Natural killer cell (primary cell): ENCODE data around the gene ZNF217. TPM values are rescaled to one million over a fixed set of nuclear protein-coding genes. Genes with fewer than 3 reads are reported as not detected.
"Not testable (repeated sequence)": the region's sequence is repeated elsewhere in the genome, so short reads cannot be mapped to it uniquely, and the experiment has no call there.

Experiments used
- ATAC-seq, 3 donors: fragments of 150-1000 bp in 2 of 3; fragments of 200-7000 bp in 1 of 3; cut with Tn5 transposase; 1 replicate in 1 of 3; 2 replicates in 2 of 3; pipeline ENCODE4 v1.10.0; 2021; ENCODE audit warnings: mild to moderate bottlenecking in 2 of 3, moderate library complexity in 2 of 3
- DNase-seq, 2 donors: peaks; one replicate each; pipeline versions ENCODE4 v3.0.0 to v3.0.0-alpha.2; 2013 to 2021; ENCODE audit warnings: mixed read lengths in 1 of 2
- H3K27ac ChIP-seq: one replicate; pipeline ENCODE4 v1.5.1; 2013; ENCODE audit warnings: mild to moderate bottlenecking, low read length
- H3K27me3 ChIP-seq: one replicate; pipeline ENCODE4 v1.6.1; 2013; ENCODE audit warnings: low read length; ENCODE audit not compliant: control insufficient read depth, insufficient read depth
- H3K36me3 ChIP-seq: one replicate; pipeline ENCODE4 v1.6.1; 2013; ENCODE audit warnings: low read length; ENCODE audit not compliant: control insufficient read depth, insufficient read depth
- H3K4me1 ChIP-seq: one replicate; pipeline ENCODE4 v1.6.1; 2013; ENCODE audit warnings: low read length; ENCODE audit not compliant: control insufficient read depth, insufficient read depth
- H3K4me3 ChIP-seq: one replicate; pipeline ENCODE4 v1.5.1; 2013; ENCODE audit warnings: low read length
- H3K9me3 ChIP-seq: one replicate; pipeline ENCODE4 v1.6.1; 2013; ENCODE audit warnings: low read length; ENCODE audit not compliant: control insufficient read depth, insufficient read depth
- H3K27ac Mint-ChIP-seq, 2 donors: one replicate each; pipeline ENCODE4 v1.8.0; 2022; ENCODE audit warnings: mild to moderate bottlenecking in 2 of 2, mixed read lengths in 2 of 2, moderate library complexity in 1 of 2
- H3K27me3 Mint-ChIP-seq, 2 donors: one replicate each; pipeline ENCODE4 v1.8.0; 2022; ENCODE audit warnings: low read depth in 2 of 2, mixed read lengths in 2 of 2
- H3K36me3 Mint-ChIP-seq: one replicate; pipeline ENCODE4 v1.8.0; 2022; ENCODE audit warnings: mixed read lengths
- H3K4me1 Mint-ChIP-seq, 2 donors: one replicate each; pipeline ENCODE4 v1.8.0; 2022; ENCODE audit warnings: mixed read lengths in 2 of 2
- H3K4me3 Mint-ChIP-seq: one replicate; pipeline ENCODE4 v1.8.0; 2022; ENCODE audit warnings: mild to moderate bottlenecking, moderate library complexity, mixed read lengths
- H3K9me3 Mint-ChIP-seq, 2 donors: one replicate each; pipeline ENCODE4 v1.8.0; 2022; ENCODE audit warnings: mixed read lengths in 2 of 2
- WGBS: methylation state at CpG from one replicate; pipeline ENCODE4 v1.1.7; 2013; ENCODE audit warnings: missing lambda C conversion rate; ENCODE audit not compliant: insufficient coverage; 5-methylcytosine and 5-hydroxymethylcytosine counted together
- intact Hi-C: fragments of 100-400 bp; cut with micrococcal nuclease; formaldehyde crosslinking; loops from one replicate; pipeline ENCODE4 v1.14.2; 2022
- total RNA-seq, 4 donors: library from RNA; stranded (reverse); fragments of 120-200 nt in 1 of 4; gene quantifications; one replicate each; pipeline versions ENCODE4 v1.2.3 to v1.2.4, GENCODE V29; 2013 to 2022
- TF ChIP-seq, protein P1 (sequence below): fragments of 200-600 bp; IDR thresholded peaks from one replicate; pipeline ENCODE4 v1.8.0; 2022; ENCODE audit warnings: antibody characterized with exemption

The ZNF217 gene
- total RNA-seq, 3 donors from 2014 or later (not counting 1 experiment from before 2014, with no cell fraction given) = 56.1 to 69.1 (median 59.0) TPM

- intact Hi-C loops = no loop called here
- H3K27me3 Mint-ChIP-seq = no peaks in the 10 kb centered on the region
- Histone ChIP-seq H3K27ac (peak overlapping the region; percentile 75), H3K4me1 (peaks cover 15% of the 10 kb centered on the region), H3K4me3 (peak overlapping the region; percentile 53), H3K36me3 (no peaks in the 10 kb centered on the region), H3K9me3 (no peaks in the 10 kb centered on the region), H3K27me3 (no peaks in the 10 kb centered on the region)
- no peak for DNase-seq
- no peaks in the 10 kb centered on the region for H3K36me3 Mint-ChIP-seq
- H3K4me1 Mint-ChIP-seq = peaks cover 34 to 60% of the 10 kb centered on the region in 2 donors
- ATAC-seq = no peak
- 19% methylated on average over 4 of the region's 7 CpGs for WGBS
- H3K4me3 Mint-ChIP-seq = peak overlapping the region; percentile 88
- H3K27ac Mint-ChIP-seq = peak overlapping the region; percentile 85 to 91
- no peaks in the 10 kb centered on the region for H3K9me3 Mint-ChIP-seq
- TF ChIP-seq, protein P1, sequence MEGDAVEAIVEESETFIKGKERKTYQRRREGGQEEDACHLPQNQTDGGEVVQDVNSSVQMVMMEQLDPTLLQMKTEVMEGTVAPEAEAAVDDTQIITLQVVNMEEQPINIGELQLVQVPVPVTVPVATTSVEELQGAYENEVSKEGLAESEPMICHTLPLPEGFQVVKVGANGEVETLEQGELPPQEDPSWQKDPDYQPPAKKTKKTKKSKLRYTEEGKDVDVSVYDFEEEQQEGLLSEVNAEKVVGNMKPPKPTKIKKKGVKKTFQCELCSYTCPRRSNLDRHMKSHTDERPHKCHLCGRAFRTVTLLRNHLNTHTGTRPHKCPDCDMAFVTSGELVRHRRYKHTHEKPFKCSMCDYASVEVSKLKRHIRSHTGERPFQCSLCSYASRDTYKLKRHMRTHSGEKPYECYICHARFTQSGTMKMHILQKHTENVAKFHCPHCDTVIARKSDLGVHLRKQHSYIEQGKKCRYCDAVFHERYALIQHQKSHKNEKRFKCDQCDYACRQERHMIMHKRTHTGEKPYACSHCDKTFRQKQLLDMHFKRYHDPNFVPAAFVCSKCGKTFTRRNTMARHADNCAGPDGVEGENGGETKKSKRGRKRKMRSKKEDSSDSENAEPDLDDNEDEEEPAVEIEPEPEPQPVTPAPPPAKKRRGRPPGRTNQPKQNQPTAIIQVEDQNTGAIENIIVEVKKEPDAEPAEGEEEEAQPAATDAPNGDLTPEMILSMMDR = no peak
These were observed 1.4 kb upstream of the ZNF217 start for GRCh38 chr20:53595018-53595378.

GRCh38 chr20:53594068-53595017 lies 704 bp upstream of the ZNF217 start:
- peak overlapping the region; percentile 91 for H3K4me3 ChIP-seq
- WGBS = 1% methylated on average over 104 of the region's 110 CpGs
- H3K27me3 ChIP-seq = no peaks in the 10 kb centered on the region
- H3K4me1 ChIP-seq = peaks cover 19% of the 10 kb centered on the region
- Mint-ChIP-seq H3K27me3 (no peaks in the 10 kb centered on the region), H3K9me3 (no peaks in the 10 kb centered on the region), H3K4me3 (peak overlapping the region; percentile 88), H3K36me3 (no peaks in the 10 kb centered on the region), H3K27ac (peak overlapping the region; percentile 91 to 92), H3K4me1 (peaks cover 38 to 64% of the 10 kb centered on the region in 2 donors)
- intact Hi-C loops = no loop called here
- TF ChIP-seq, protein P1 = no peak
- no peaks in the 10 kb centered on the region for H3K36me3 ChIP-seq
- no peaks in the 10 kb centered on the region for H3K9me3 ChIP-seq
- ATAC-seq = peak; percentile 73 to 94 (median 83)
- peak; percentile 96 to 99 for DNase-seq
- peak overlapping the region; percentile 99 for H3K27ac ChIP-seq

GRCh38 chr20:53592992-53593465 lies 610 bp downstream of the ZNF217 start:
- Histone ChIP-seq H3K36me3 (no peaks in the 10 kb centered on the region), H3K27me3 (no peaks in the 10 kb centered on the region), H3K27ac (peak overlapping the region; percentile 99), H3K9me3 (no peaks in the 10 kb centered on the region), H3K4me1 (peaks cover 11% of the 10 kb centered on the region), H3K4me3 (peak overlapping the region; percentile 91)
- intact Hi-C loops = no loop called here
- H3K27ac Mint-ChIP-seq = peak overlapping the region; percentile 91 to 92
- ATAC-seq (no peak), DNase-seq (peak; percentile 40 to 54)
- TF ChIP-seq, protein P1 = no peak
- H3K36me3 Mint-ChIP-seq = no peaks in the 10 kb centered on the region
- H3K4me3 Mint-ChIP-seq = peak overlapping the region; percentile 83
- H3K4me1 Mint-ChIP-seq = peaks cover 48 to 62% of the 10 kb centered on the region in 2 donors
- H3K9me3 Mint-ChIP-seq = no peaks in the 10 kb centered on the region
- no peaks in the 10 kb centered on the region for H3K27me3 Mint-ChIP-seq
- WGBS = 0% methylated on average over 42 of the region's 47 CpGs

DNA sequence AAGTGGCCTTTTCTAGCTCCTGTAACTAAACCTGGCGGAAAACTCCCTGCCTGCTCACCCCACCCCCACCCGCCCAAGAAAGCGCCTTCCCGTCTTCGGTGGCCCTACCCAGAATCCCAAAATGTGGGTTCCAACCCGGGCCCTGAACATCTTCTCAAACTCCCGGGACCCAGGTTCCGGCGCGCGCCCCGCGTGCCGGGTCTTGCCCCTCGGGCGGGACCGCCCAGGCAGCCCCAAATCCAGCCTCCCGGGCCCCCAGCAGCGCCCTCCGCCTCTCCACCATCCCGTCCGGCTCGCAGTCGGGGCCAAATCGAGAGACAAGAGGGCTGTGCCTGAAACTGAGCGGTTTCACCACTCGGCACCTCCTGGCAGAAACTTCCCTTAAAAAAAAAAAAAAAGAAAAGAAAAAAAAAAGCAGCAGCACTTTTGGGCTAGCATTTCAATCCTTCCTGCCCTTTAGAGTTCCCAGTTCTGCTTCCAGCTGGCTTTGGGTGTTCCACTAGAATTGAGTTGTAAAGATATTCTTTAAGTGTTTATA lies 1.1 kb downstream of the ZNF217 start:
- peaks cover 48 to 58% of the 10 kb centered on the region in 2 donors for H3K4me1 Mint-ChIP-seq
- intact Hi-C loops, H3K27me3 ChIP-seq, H3K9me3 Mint-ChIP-seq, H3K36me3 ChIP-seq, H3K36me3 Mint-ChIP-seq, H3K27me3 Mint-ChIP-seq, H3K9me3 ChIP-seq: not testable (repeated sequence)
- ATAC-seq = peak in 1 of 3 donors; percentile 8
- Histone ChIP-seq H3K27ac (peak overlapping the region; percentile 99), H3K4me1 (peaks cover 11% of the 10 kb centered on the region), H3K4me3 (peak overlapping the region; percentile 91)
- peak; percentile 59 to 75 for DNase-seq
- 0% methylated on average over 27 of the region's 27 CpGs for WGBS
- peak overlapping the region; percentile 91 to 92 for H3K27ac Mint-ChIP-seq
- peak overlapping the region; percentile 83 for H3K4me3 Mint-ChIP-seq

GRCh38 chr20:53591941-53592441 lies 1.6 kb downstream of the ZNF217 start:
- Mint-ChIP-seq H3K4me3 (peak overlapping the region; percentile 83), H3K27ac (peak overlapping the region; percentile 91 to 92), H3K4me1 (peaks cover 52 to 60% of the 10 kb centered on the region in 2 donors)
- peak in 1 of 2 donors; percentile 31 for DNase-seq
- H3K36me3 Mint-ChIP-seq, H3K27me3 Mint-ChIP-seq, H3K27me3 ChIP-seq, H3K9me3 ChIP-seq, H3K36me3 ChIP-seq, ATAC-seq, H3K9me3 Mint-ChIP-seq, intact Hi-C loops: not testable (repeated sequence)
- peak overlapping the region; percentile 99 for H3K27ac ChIP-seq
- H3K4me3 ChIP-seq = peak overlapping the region; percentile 91
- WGBS = 0% methylated on average over 6 of the region's 9 CpGs
- peaks cover 11% of the 10 kb centered on the region for H3K4me1 ChIP-seq
